ENCODE measurements around the gene CDKN2B.

Gene CDKN2B

DNA sequence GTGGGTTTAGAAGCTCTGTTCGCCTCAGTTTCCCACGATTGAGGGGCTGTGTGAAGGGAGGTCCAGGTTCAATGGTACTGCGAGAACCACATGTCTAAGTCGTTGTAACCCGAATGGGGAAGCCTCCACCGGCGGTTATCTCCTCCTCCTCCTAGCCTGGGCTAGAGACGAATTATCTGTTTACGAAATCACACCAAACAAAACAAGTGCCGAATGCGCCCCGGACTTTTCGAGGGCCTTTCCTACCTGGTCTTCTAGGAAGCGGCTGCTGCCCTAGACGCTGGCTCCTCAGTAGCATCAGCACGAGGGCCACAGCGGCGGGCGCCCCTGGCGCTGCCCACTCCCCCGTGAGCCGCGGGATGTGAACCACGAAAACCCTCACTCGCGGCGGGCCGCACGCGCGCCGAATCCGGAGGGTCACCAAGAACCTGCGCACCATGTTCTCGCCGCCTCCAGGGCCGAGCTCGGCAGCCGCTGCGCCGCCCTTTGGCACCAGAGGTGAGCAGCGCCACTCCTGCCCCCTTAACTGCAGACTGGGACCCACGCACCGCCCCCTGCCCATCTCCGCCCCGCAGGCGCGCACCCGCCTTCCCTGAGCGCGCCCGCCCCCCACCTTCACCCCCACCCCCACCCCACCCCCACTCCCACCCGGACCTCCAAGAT is 15.1 kb downstream of the CDKN2B start, which contains the start of gene CDKN2A:
CDKN2A (minus strand) TSS at position 500 of the 663 bp plus-strand sequence.
- peaks cover 19% of the 10 kb centered on the region for H3K4me1 Mint-ChIP-seq
- peak within 1 kb of the TSS; percentile 93 for H3K4me3 Mint-ChIP-seq
- H3K27me3 Mint-ChIP-seq, result peaks cover 44% of the 10 kb centered on the region
- H3K36me3 Mint-ChIP-seq (ENCODE audit: low read depth), result peaks cover 4% of the 10 kb centered on the region
- peak; percentile 48 for ATAC-seq
- H3K27ac Mint-ChIP-seq, result peak within 1 kb of the TSS; percentile 85
- no peaks in the 10 kb centered on the region for H3K9me3 Mint-ChIP-seq
- peak; percentile 59 for DNase-seq

- Mint-ChIP-seq H3K4me1 (peaks cover 19% of the 10 kb centered on the region), H3K27me3 (peaks cover 53% of the 10 kb centered on the region), H3K4me3 (peak overlapping the region; percentile 93), H3K36me3 (ENCODE audit: low read depth) (peaks cover 4% of the 10 kb centered on the region), H3K9me3 (peaks cover 4% of the 10 kb centered on the region), H3K27ac (no peak overlapping the region)
- no peak for ATAC-seq
- no peak for DNase-seq
Observed at GRCh38 chr9:21993007-21993406, 16.1 kb downstream of the CDKN2B start.

DNA sequence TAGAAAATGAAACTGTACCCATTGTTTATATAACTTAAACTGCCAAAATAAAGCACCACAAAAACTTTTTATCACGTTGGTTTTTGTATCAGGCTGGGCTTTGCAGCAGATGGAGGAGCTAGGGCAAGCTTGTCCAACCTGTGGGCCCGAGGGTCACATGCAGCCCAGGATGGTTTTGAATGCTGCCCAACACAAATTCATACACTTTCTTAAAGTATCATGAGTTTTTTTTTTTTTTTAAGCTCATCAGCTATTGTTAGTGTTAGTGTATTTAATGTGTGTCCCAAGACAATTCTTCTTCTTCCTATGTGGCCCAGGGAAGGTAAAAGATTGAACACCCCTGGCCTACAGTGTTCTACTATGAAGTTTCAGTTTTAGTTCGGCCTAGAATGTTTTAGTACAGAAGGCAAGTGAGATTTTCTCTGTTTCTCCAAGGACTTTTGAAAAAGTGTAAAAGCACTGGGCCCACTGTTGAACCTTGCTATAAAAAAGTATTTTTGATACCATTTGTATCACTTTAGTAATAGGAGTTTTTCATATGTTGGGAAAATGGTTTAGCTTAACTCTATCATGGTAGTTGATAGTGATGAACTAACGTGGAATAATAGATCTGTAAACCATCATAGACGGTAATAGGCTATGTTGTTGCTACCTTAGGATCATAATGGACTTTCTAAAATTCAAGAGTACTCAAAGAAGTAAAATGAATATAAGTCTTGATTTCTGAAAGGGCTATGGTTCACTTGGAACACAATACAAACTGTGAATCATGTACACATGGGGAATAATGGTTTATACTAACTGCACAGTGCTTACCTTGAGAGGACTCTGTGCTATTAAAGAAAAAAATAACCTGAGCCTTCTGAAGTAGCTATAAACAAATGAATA is 17.8 kb downstream of the CDKN2B start:
- no peak overlapping the region for H3K27ac Mint-ChIP-seq
- ATAC-seq, result no peak

GRCh38 chr9:21989440-21990189 is 19.5 kb downstream of the CDKN2B start:
- Mint-ChIP-seq H3K4me3 (no peak overlapping the region), H3K27me3 (peaks cover 48% of the 10 kb centered on the region), H3K27ac (no peak overlapping the region), H3K9me3 (peaks cover 4% of the 10 kb centered on the region), H3K4me1 (peaks cover 12% of the 10 kb centered on the region), H3K36me3 (ENCODE audit: low read depth) (peaks cover 4% of the 10 kb centered on the region)
- no peak for DNase-seq
- ATAC-seq, result no peak

More for the DNA sequence above, 17.8 kb downstream of the CDKN2B start:
- Mint-ChIP-seq H3K9me3 (peaks cover 4% of the 10 kb centered on the region), H3K27me3 (peaks cover 50% of the 10 kb centered on the region), H3K36me3 (ENCODE audit: low read depth) (peaks cover 4% of the 10 kb centered on the region), H3K4me1 (peaks cover 18% of the 10 kb centered on the region), H3K4me3 (no peak overlapping the region)
- no peak for DNase-seq

GRCh38 chr9:21988056-21988990 is 20.8 kb downstream of the CDKN2B start:
- Mint-ChIP-seq H3K36me3 (ENCODE audit: low read depth) (peaks cover 4% of the 10 kb centered on the region), H3K9me3 (peaks cover 4% of the 10 kb centered on the region), H3K4me3 (no peak overlapping the region), H3K27me3 (peaks cover 52% of the 10 kb centered on the region), H3K4me1 (peaks cover 7% of the 10 kb centered on the region), H3K27ac (no peak overlapping the region)
- DNase-seq (no peak), ATAC-seq (no peak)

GRCh38 chr9:21985964-21986667 is 23.0 kb downstream of the CDKN2B start:
- ATAC-seq, result no peak
- peaks cover 5% of the 10 kb centered on the region for H3K4me1 Mint-ChIP-seq
- no peak overlapping the region for H3K4me3 Mint-ChIP-seq
- peaks cover 70% of the 10 kb centered on the region for H3K27me3 Mint-ChIP-seq
- H3K36me3 Mint-ChIP-seq (ENCODE audit: low read depth), result peaks cover 4% of the 10 kb centered on the region
- DNase-seq, result no peak
- H3K27ac Mint-ChIP-seq, result no peak overlapping the region
- peaks cover 4% of the 10 kb centered on the region for H3K9me3 Mint-ChIP-seq

DNA sequence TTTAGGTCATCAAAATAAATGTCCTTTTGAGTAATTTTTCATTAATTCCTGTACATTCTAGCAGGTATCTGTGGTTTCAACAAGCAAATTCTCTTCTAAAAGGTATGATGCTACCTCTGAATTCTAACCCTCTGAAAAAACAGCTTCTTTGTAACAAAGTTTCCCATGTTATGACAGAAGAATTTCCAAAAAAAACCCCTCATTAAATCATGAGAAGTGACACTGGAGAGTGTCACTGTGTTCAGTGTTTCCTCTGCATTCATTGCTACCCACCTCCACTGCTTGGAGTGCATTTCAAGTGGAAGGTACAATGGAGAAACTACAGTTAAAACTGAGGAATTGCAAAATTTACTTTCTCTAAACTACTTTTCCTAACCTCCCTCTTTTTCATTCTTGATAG is 25.0 kb downstream of the CDKN2B start:
- no peak overlapping the region for H3K27ac Mint-ChIP-seq
- DNase-seq (no peak), ATAC-seq (no peak)
- peaks cover 66% of the 10 kb centered on the region for H3K27me3 Mint-ChIP-seq
- peaks cover 12% of the 10 kb centered on the region for H3K9me3 Mint-ChIP-seq
- no peaks in the 10 kb centered on the region for H3K4me1 Mint-ChIP-seq
- no peaks in the 10 kb centered on the region for H3K36me3 Mint-ChIP-seq (ENCODE audit: low read depth)
- no peak overlapping the region for H3K4me3 Mint-ChIP-seq

DNA sequence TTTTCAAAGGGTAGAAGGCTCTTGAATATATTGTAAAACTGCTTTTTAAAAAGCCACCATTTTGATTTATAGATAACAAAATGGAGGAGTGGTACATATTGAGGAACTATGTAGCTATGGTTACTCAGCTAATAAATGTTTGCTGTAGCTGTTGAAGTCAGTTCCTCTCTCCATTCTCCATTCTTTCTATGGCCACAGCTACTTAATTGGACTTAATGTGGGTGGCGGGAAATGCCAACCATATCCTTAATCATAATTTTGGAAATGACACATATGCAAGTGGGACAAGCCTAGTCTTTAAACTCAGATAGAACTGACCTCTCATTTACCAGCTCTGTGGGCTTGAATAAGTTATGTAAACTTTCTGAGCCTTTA is 25.6 kb downstream of the CDKN2B start:
- peaks cover 8% of the 10 kb centered on the region for H3K9me3 Mint-ChIP-seq
- H3K4me3 Mint-ChIP-seq, result no peak overlapping the region
- H3K27me3 Mint-ChIP-seq, result peaks cover 66% of the 10 kb centered on the region
- ATAC-seq (no peak), DNase-seq (no peak)
- H3K27ac Mint-ChIP-seq, result no peak overlapping the region
- no peaks in the 10 kb centered on the region for H3K4me1 Mint-ChIP-seq
- H3K36me3 Mint-ChIP-seq (ENCODE audit: low read depth), result no peaks in the 10 kb centered on the region

DNA sequence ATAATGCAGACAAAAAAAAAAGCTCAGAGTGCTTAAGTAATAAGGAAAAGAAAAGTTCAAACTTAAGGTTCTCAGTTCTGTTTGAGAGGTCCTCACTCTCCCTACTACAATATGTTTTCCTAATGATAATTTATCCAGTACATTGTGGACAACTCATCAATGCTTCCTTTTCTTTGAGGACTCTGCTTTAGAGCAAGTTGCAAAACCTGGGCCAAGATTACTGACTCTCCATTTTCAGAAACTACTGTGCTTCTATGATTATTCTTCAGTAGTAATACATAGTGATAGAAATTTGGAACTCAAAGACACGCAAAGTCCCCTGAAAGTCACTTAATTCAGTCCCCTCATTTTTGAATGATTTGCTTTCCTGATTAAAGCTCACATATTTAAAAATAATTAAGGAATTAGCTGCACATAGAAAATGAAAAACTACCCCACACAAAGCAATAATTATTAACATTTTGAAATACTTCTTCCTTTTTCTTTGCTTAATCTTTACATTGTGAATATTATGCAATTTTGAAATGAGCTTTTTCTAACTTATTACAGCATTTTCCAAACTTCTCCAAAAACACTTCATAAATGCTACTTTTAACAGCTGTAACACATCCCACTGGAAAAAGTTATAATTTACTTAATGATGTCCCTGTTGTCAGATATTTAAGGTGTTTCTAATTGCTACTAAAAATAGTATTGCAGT is 26.1 kb downstream of the CDKN2B start:
- ATAC-seq, result no peak
- H3K4me1 Mint-ChIP-seq, result no peaks in the 10 kb centered on the region
- H3K27me3 Mint-ChIP-seq, result peaks cover 63% of the 10 kb centered on the region
- H3K36me3 Mint-ChIP-seq (ENCODE audit: low read depth), result no peaks in the 10 kb centered on the region
- H3K9me3 Mint-ChIP-seq, result peaks cover 8% of the 10 kb centered on the region
- no peak overlapping the region for H3K27ac Mint-ChIP-seq
- H3K4me3 Mint-ChIP-seq, result no peak overlapping the region
- no peak for DNase-seq

GRCh38 chr9:21982391-21982790 is 26.7 kb downstream of the CDKN2B start:
- no peak for ATAC-seq

DNA sequence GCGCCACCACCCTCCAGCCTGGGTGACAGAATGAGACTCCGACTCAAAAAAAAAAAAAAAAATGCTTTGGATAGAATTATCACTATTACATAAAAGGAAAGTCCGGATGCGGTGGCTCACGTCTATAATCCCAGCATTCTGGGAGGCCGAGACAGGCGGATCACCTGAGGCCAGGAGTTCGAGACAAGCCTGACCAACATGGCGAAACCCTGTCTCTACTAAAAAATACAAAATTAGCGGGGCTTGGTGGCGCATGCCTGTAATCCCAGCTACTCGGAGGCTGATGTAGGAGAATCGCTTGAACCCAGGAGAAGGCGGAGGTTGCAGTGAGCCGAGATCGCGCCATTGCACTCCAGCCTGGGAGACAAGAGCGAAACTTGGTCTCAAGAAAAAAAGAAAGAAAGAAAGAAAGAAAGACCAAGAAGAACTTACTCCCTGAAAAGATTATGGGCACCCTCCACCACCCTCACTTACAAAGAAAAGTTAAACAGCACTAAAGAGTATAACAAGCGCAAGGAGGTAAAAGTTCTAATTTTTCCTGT is 32.7 kb downstream of the CDKN2B start:
- DNase-seq (no peak), ATAC-seq (no peak)
- H3K27ac Mint-ChIP-seq, result no peak overlapping the region
- H3K36me3 Mint-ChIP-seq (ENCODE audit: low read depth), result peaks cover 5% of the 10 kb centered on the region
- no peak overlapping the region for H3K4me3 Mint-ChIP-seq
- peaks cover 9% of the 10 kb centered on the region for H3K9me3 Mint-ChIP-seq
- H3K4me1 Mint-ChIP-seq, result peaks cover 18% of the 10 kb centered on the region
- H3K27me3 Mint-ChIP-seq, result peaks cover 83% of the 10 kb centered on the region

More at GRCh38 chr9:21982391-21982790, 26.7 kb downstream of the CDKN2B start:
- Mint-ChIP-seq H3K9me3 (peaks cover 8% of the 10 kb centered on the region), H3K4me3 (no peak overlapping the region), H3K36me3 (ENCODE audit: low read depth) (no peaks in the 10 kb centered on the region), H3K4me1 (no peaks in the 10 kb centered on the region), H3K27ac (no peak overlapping the region), H3K27me3 (peaks cover 64% of the 10 kb centered on the region)
- no peak for DNase-seq

DNA sequence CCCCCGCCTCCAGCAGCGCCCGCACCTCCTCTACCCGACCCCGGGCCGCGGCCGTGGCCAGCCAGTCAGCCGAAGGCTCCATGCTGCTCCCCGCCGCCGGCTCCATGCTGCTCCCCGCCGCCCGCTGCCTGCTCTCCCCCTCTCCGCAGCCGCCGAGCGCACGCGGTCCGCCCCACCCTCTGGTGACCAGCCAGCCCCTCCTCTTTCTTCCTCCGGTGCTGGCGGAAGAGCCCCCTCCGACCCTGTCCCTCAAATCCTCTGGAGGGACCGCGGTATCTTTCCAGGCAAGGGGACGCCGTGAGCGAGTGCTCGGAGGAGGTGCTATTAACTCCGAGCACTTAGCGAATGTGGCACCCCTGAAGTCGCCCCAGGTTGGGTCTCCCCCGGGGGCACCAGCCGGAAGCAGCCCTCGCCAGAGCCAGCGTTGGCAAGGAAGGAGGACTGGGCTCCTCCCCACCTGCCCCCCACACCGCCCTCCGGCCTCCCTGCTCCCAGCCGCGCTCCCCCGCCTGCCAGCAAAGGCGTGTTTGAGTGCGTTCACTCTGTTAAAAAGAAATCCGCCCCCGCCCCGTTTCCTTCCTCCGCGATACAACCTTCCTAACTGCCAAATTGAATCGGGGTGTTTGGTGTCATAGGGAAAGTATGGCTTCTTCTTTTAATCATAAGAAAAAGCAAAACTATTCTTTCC is 34.2 kb downstream of the CDKN2B start:
- peak; percentile 69 for ATAC-seq
- H3K27me3 Mint-ChIP-seq, result peaks cover 89% of the 10 kb centered on the region
- H3K9me3 Mint-ChIP-seq, result peaks cover 14% of the 10 kb centered on the region
- peak overlapping the region; percentile 72 for H3K4me3 Mint-ChIP-seq
- H3K36me3 Mint-ChIP-seq (ENCODE audit: low read depth), result peaks cover 13% of the 10 kb centered on the region
- H3K4me1 Mint-ChIP-seq, result peaks cover 21% of the 10 kb centered on the region
- H3K27ac Mint-ChIP-seq, result peak overlapping the region; percentile 27
- peak; percentile 55 for DNase-seq
